K562 (cell line): ENCODE results near the gene LTO1. TPM values are rescaled to one million over a fixed set of nuclear protein-coding genes. Genes with fewer than 3 reads are reported as not detected.

ENCODE experiments used
- ATAC-seq: fragments of 200-7000 bp; cut with Tn5 transposase; 3 replicates; pipeline ENCODE4 v1.9.1; 2020; ENCODE audit warnings: moderate library complexity
- BruUV-seq: library from RNA; stranded (reverse); fragments of 400-500 nt; replicated peaks from 2 replicates; lab custom pipeline; 2021; lab: Mats Ljungman, UMichigan
- CTCF ChIA-PET: fragments of 300-600 bp; formaldehyde crosslinking; extraction: SDS; loops from one replicate; lab custom pipeline; 2021; ENCODE audit warnings: low intra/inter-chr PET ratio; lab: Yijun Ruan, JAX
- POLR2A ChIA-PET: fragments of 300-600, 350-650 bp; sonication (Branson Sonifier 250); formaldehyde crosslinking; extraction: SDS; loops from one replicate; lab custom pipeline; 2021; ENCODE audit warnings: antibody characterized with exemption, inconsistent platforms; lab: Yijun Ruan, JAX
- DNase-seq, 4 experiments: peaks; one replicate each; pipeline versions ENCODE4 v3.0.0 to v3.0.0-alpha.2; 2011 to 2018; ENCODE audit warnings: low spot score in 3 of 4, mixed read lengths in 3 of 4; ENCODE audit errors: extremely low read depth in 1 of 4
- FAIRE-seq: peaks from 2 replicates; lab custom pipeline; 2011; peaks lifted over from hg19 to GRCh38; lab: Jason Lieb, UNC
- H2AFZ ChIP-seq: 2 replicates; pipeline ENCODE4 v1.6.0; 2011; ENCODE audit warnings: low read depth, low read length, control low read depth, inconsistent platforms
- H3K27ac ChIP-seq: fragments of 200-600 bp; 3 replicates; pipeline ENCODE4 v1.8.0; 2011; ENCODE audit warnings: low read depth, mild to moderate bottlenecking, control low read depth, inconsistent platforms, low read length, moderate library complexity, mixed read lengths; ENCODE audit errors: extremely low read depth
- H3K27me3 ChIP-seq, 2 experiments: fragments of 300-600 bp in 1 of 2; 2 replicates in 1 of 2; 3 replicates in 1 of 2; pipeline versions ENCODE4 v1.6.0 to v1.8.0; 2011; ENCODE audit warnings: inconsistent platforms in 2 of 2, low read length in 2 of 2, mild to moderate bottlenecking in 1 of 2, mixed read lengths in 1 of 2, moderate library complexity in 1 of 2; ENCODE audit not compliant: control insufficient read depth in 2 of 2, insufficient read depth in 2 of 2
- H3K36me3 ChIP-seq: fragments of 300-600 bp; 3 replicates; pipeline ENCODE4 v1.8.0; 2011; ENCODE audit warnings: mild to moderate bottlenecking, low read length, inconsistent platforms; ENCODE audit not compliant: control insufficient read depth, insufficient read depth
- H3K4me1 ChIP-seq, 2 experiments: fragments of 200-600 bp in 1 of 2; replicated peaks in 1 of 2; 2 replicates in 1 of 2; 3 replicates in 1 of 2; pipeline versions ENCODE4 v1.5.1 to v1.8.0; 2011; ENCODE audit warnings: inconsistent platforms in 2 of 2, low read length in 2 of 2, mild to moderate bottlenecking in 1 of 2, mixed read lengths in 1 of 2, moderate library complexity in 1 of 2; ENCODE audit not compliant: control insufficient read depth in 2 of 2, insufficient read depth in 2 of 2
- H3K4me2 ChIP-seq: 2 replicates; pipeline ENCODE4 v1.6.1; 2011; ENCODE audit warnings: low read length, control low read depth, inconsistent platforms, mixed read lengths; ENCODE audit not compliant: insufficient read depth
- H3K4me3 ChIP-seq: fragments of 200-600 bp; sonication (generic), shearing (Covaris generic); 2 replicates; pipeline ENCODE4 v1.5.1; 2016; ENCODE audit warnings: control low read depth, inconsistent platforms
- H3K79me2 ChIP-seq: fragments of 200-600 bp; 3 replicates; pipeline ENCODE4 v1.8.0; 2011; ENCODE audit warnings: low read length, inconsistent platforms; ENCODE audit not compliant: control insufficient read depth, insufficient read depth
- H3K9ac ChIP-seq, 2 experiments: 2 replicates each; pipeline versions ENCODE4 v1.6.0 to v1.6.1; 2011; ENCODE audit warnings: low read depth in 2 of 2, low read length in 2 of 2, control low read depth in 1 of 2, inconsistent platforms in 1 of 2, mild to moderate bottlenecking in 1 of 2, mixed read lengths in 1 of 2; ENCODE audit not compliant: insufficient read depth in 1 of 2
- H3K9me1 ChIP-seq: one replicate; pipeline ENCODE4 v1.6.0; 2011; ENCODE audit warnings: inconsistent platforms, mild to moderate bottlenecking, low read length, moderate library complexity; ENCODE audit not compliant: control insufficient read depth, insufficient read depth
- H3K9me3 ChIP-seq: replicated peaks from 2 replicates; pipeline ENCODE4 v1.5.1; 2011; ENCODE audit warnings: low read depth, low read length, inconsistent platforms; ENCODE audit not compliant: control insufficient read depth, insufficient read depth
- H4K20me1 ChIP-seq: replicated peaks from 2 replicates; pipeline ENCODE4 v1.6.1; 2011; ENCODE audit warnings: low read length, inconsistent platforms, mixed read lengths; ENCODE audit not compliant: control insufficient read depth, insufficient read depth
- CCNT2 ChIP-seq: IDR thresholded peaks from 2 replicates; pipeline ENCODE4 v1.6.1; 2011; ENCODE audit warnings: borderline replicate concordance, low read depth, mild to moderate bottlenecking, moderate library complexity, mixed read lengths, low read length; ENCODE audit not compliant: insufficient read length; ENCODE audit errors: extremely low read depth
- FOXA3 ChIP-seq, 2 experiments: fragments of 450-650 bp in 1 of 2; sonication (generic) in 1 of 2; formaldehyde crosslinking; IDR thresholded peaks in 1 of 2; conservative IDR thresholded peaks in 1 of 2; 2 replicates each; pipeline versions ENCODE4 v1.4.0 to v1.8.0; 2020 to 2022; ENCODE audit warnings: mild to moderate bottlenecking in 2 of 2, missing genetic modification reagents in 1 of 2
- ILF3 ChIP-seq: fragments of 450-650 bp; IDR thresholded peaks from 2 replicates; pipeline ENCODE4 v1.6.1; 2018; ENCODE audit warnings: antibody characterized with exemption, mild to moderate bottlenecking, moderate library complexity, borderline replicate concordance
- KDM2B ChIP-seq: fragments of 250-450 bp; sonication (Bioruptor Pico); IDR thresholded peaks from 2 replicates; pipeline ENCODE4 v1.8.0; 2021; ENCODE audit warnings: mild to moderate bottlenecking, moderate library complexity
- NFRKB ChIP-seq: fragments of 450-650 bp; IDR thresholded peaks from 2 replicates; pipeline ENCODE4 v1.6.1; 2016; ENCODE audit warnings: low read depth
- POLR3G ChIP-seq: IDR thresholded peaks from 2 replicates; pipeline ENCODE4 v1.6.1; 2011; ENCODE audit not compliant: insufficient read length, insufficient replicate concordance; ENCODE audit errors: extremely low read depth
- SOX6 ChIP-seq: fragments of 450-650 bp; IDR thresholded peaks from 2 replicates; pipeline ENCODE4 v1.6.1; 2014; ENCODE audit warnings: mild to moderate bottlenecking
- ZBED1 ChIP-seq: IDR thresholded peaks from 2 replicates; pipeline ENCODE4 v1.6.1; 2014
- ZNF316 ChIP-seq: fragments of 450-650 bp; IDR thresholded peaks from 2 replicates; pipeline ENCODE4 v1.6.1; 2016
- ZNF507 ChIP-seq: conservative IDR thresholded peaks from 2 replicates; pipeline ENCODE4 v1.6.1; 2017; ENCODE audit warnings: missing genetic modification characterization, missing compliant biosample characterization
- ZNF695 ChIP-seq: fragments of 450-650 bp; formaldehyde crosslinking; IDR thresholded peaks from 2 replicates; pipeline ENCODE4 v1.4.0; 2020; ENCODE audit warnings: mild to moderate bottlenecking, moderate library complexity
- WGBS: fragments of 100-300 bp; shearing (Covaris generic); methylation state at CpG from one replicate; pipeline ENCODE4 v1.1.6; 2016; ENCODE audit warnings: low coverage, mixed read lengths; ENCODE audit not compliant: insufficient coverage; ENCODE audit errors: missing lambda C conversion rate; 5-methylcytosine and 5-hydroxymethylcytosine counted together
- in situ Hi-C: fragments of 300-500 bp; cut with MboI; formaldehyde crosslinking; loops from 4 replicates; pipeline ENCODE4 v1.15.0; 2018; ENCODE audit warnings: inconsistent platforms, mixed read lengths
- intact Hi-C: fragments of 100-400 bp; cut with micrococcal nuclease; formaldehyde crosslinking; loops from 2 replicates; pipeline ENCODE4 v1.14.2; 2022
- polyA plus RNA-seq, 8 experiments: library from polyadenylated mRNA; depleted of rRNA in 4 of 8; stranded (reverse) in 5 of 8; unstranded in 3 of 8; fragments of >200 nt; fragmentation: Nextera tagmentation in 2 of 8; fragmentation: Illumina TruSeq in 1 of 8; extraction: Ambion mirVana in 2 of 8; extraction: Trizol in 1 of 8; gene quantifications; 2 replicates each; pipeline versions ENCODE4 v1.2.1 to v1.2.3, GENCODE V29; 2011 to 2014; ENCODE audit warnings: inconsistent platforms in 1 of 8, missing spikeins in 1 of 8
- total RNA-seq, 7 experiments: library from RNA; depleted of rRNA in 6 of 7; stranded (reverse); fragments of >200 nt in 6 of 7; fragmentation: Illumina TruSeq in 2 of 7; extraction: Trizol in 2 of 7; gene quantifications; 2 replicates each; pipeline versions ENCODE4 v1.2.1 to v1.2.3, GENCODE V29; 2011 to 2021; ENCODE audit warnings: low replicate concordance in 1 of 7
- TF ChIP-seq, protein P1 (sequence below): fragments of 250-450 bp; sonication (Bioruptor Pico); IDR thresholded peaks from 2 replicates; pipeline ENCODE4 v1.5.0; 2021
- TF ChIP-seq, protein P2 (sequence below), 3 experiments: IDR thresholded peaks in 2 of 3; conservative IDR thresholded peaks in 1 of 3; 2 replicates each; pipeline ENCODE4 v1.5.1; 2011 to 2012; ENCODE audit warnings: low read length in 3 of 3, mild to moderate bottlenecking in 3 of 3, control low read depth in 2 of 3, improper control_type of control experiment in 1 of 3, inconsistent platforms in 1 of 3, low read depth in 1 of 3, mixed read lengths in 1 of 3, moderate library complexity in 1 of 3; ENCODE audit not compliant: insufficient read depth in 2 of 3

Gene LTO1
- total and polyA plus RNA-seq, 9 of the 15 experiments (the other 6 are each of a cell fraction or from before 2014, with no cell fraction given): 2.6 to 43.4 (median 19.1) TPM

DNA sequence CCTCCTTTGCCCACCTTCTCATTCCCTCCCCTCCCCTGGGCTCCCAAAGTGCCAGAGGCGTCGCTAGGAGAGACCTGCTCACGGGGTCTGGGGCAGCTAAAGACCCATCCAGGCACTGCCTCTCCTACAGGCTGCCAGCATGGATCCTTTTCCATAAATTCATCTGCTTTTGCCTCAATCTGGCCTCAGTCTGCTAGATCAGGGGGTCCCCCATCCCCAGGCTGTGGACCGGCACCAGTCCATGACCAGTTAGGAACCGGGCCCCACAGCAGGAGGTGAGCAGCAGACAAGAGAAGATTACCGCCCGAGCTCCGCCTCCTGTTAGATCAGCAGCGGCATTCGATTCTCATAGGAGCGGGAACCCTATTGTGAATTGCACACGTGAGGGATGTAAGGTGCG is 12.3 kb downstream of the LTO1 start:
- no peak overlapping the region for H3K4me2 ChIP-seq

More for the DNA sequence above, 12.3 kb downstream of the LTO1 start:
- no peak for FAIRE-seq
- no peak for ATAC-seq
- intact Hi-C loops (no loop called here), in situ Hi-C loops (loop anchor here (25.0 kb wide), 2 partner anchors 826 to 1026 kb away; partner anchors contain the start of gene CPT1A)
- peak overlapping the region in 1 of 2 experiments; percentile 17; a peak in 1 of 4 replicates for H3K9ac ChIP-seq
- peaks cover 0 to 4% of the 10 kb centered on the region in 2 experiments; a peak in 2 of 5 replicates for H3K4me1 ChIP-seq
- no peak overlapping the region for H3K27ac ChIP-seq
- BruUV-seq: no TSS peak
- no peak overlapping the region for H2AFZ ChIP-seq
- POLR2A ChIA-PET: interaction anchor here (1.4 kb wide), 1 partner anchor 12 kb away, joined by 5 read pairs; the partner anchor contains the start of gene LTO1
- H3K9me1 ChIP-seq: peaks cover 3% of the 10 kb centered on the region
- H3K9me3 ChIP-seq: no peaks in the 10 kb centered on the region
- CTCF ChIA-PET: no interaction called here
- peaks cover 32% of the 10 kb centered on the region; the same call in 2 of the 3 replicates for H3K36me3 ChIP-seq
- no peaks in the 10 kb centered on the region for H3K27me3 ChIP-seq
- 69% methylated on average over 9 of the region's 13 CpGs for WGBS
- no peaks in the 10 kb centered on the region; the same call in 1 of the 2 replicates for H4K20me1 ChIP-seq
- TF ChIP-seq KDM2B (CRISPR knock-in tag) (no peak), ZBED1 (no peak), ZNF316 (no peak), ILF3 (no peak), POLR3G (no peak), NFRKB (no peak), CCNT2 (no peak), SOX6 (no peak), ZNF507 (tag) (no peak), ZNF695 (CRISPR knock-in tag) (no peak), FOXA3 (CRISPR knock-in tag; conservative IDR thresholded peaks at IDR 0.05 in 1 of 2, IDR thresholded peaks at IDR 0.05 in 1 of 2) (no peak)
- TF ChIP-seq, protein P1, sequence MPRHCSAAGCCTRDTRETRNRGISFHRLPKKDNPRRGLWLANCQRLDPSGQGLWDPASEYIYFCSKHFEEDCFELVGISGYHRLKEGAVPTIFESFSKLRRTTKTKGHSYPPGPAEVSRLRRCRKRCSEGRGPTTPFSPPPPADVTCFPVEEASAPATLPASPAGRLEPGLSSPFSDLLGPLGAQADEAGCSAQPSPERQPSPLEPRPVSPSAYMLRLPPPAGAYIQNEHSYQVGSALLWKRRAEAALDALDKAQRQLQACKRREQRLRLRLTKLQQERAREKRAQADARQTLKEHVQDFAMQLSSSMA (CRISPR knock-in tag): no peak
- TF ChIP-seq, protein P2, sequence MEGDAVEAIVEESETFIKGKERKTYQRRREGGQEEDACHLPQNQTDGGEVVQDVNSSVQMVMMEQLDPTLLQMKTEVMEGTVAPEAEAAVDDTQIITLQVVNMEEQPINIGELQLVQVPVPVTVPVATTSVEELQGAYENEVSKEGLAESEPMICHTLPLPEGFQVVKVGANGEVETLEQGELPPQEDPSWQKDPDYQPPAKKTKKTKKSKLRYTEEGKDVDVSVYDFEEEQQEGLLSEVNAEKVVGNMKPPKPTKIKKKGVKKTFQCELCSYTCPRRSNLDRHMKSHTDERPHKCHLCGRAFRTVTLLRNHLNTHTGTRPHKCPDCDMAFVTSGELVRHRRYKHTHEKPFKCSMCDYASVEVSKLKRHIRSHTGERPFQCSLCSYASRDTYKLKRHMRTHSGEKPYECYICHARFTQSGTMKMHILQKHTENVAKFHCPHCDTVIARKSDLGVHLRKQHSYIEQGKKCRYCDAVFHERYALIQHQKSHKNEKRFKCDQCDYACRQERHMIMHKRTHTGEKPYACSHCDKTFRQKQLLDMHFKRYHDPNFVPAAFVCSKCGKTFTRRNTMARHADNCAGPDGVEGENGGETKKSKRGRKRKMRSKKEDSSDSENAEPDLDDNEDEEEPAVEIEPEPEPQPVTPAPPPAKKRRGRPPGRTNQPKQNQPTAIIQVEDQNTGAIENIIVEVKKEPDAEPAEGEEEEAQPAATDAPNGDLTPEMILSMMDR (IDR thresholded peaks at IDR 0.05 in 2 of 3, conservative IDR thresholded peaks at IDR 0.05 in 1 of 3; ENCODE audit: insufficient read depth in 2 of 3, low read depth in 1 of 3, low read length in 3 of 3): no peak
- no peak overlapping the region for H3K4me3 ChIP-seq
- no peaks in the 10 kb centered on the region for H3K79me2 ChIP-seq
- no peak for DNase-seq
